SK-N-SH (cell line): ENCODE data around the gene HP. TPM values are rescaled to one million over a fixed set of nuclear protein-coding genes. Genes with fewer than 3 reads are reported as not detected.

ENCODE experiments used
- CTCF ChIA-PET: fragments of 300-600, 350-600 bp; formaldehyde crosslinking; extraction: SDS; loops from one replicate; lab custom pipeline; 2021; lab: Yijun Ruan, JAX
- POLR2A ChIA-PET: fragments of 350-600 bp; sonication (Branson Sonifier 250); formaldehyde crosslinking; extraction: SDS; loops from one replicate; lab custom pipeline; 2020; ENCODE audit warnings: antibody characterized with exemption, inconsistent platforms; lab: Yijun Ruan, JAX
- DNase-seq: peaks from one replicate; pipeline ENCODE4 v3.0.0; 2012
- H2AFZ ChIP-seq: fragments of 200-600 bp; sonication (generic); 2 replicates; pipeline ENCODE4 v1.8.1; 2016; ENCODE audit warnings: antibody characterized with exemption, mild to moderate bottlenecking, low read depth
- H3F3A ChIP-seq: fragments of 200-600 bp; sonication (generic); replicated peaks from 2 replicates; pipeline ENCODE3; 2016; ENCODE audit warnings: antibody characterized with exemption, mild to moderate bottlenecking; ENCODE audit not compliant: insufficient read depth
- H3K27ac ChIP-seq, 2 experiments: fragments of 200-500 bp in 1 of 2; fragments of 200-600 bp in 1 of 2; sonication (Bioruptor generic) in 1 of 2; sonication (generic), shearing (Covaris generic) in 1 of 2; 2 replicates each; pipeline versions ENCODE4 v1.5.1 to v1.6.1; 2014 to 2016; ENCODE audit warnings: low read depth in 2 of 2, inconsistent platforms in 1 of 2, low read length in 1 of 2, mild to moderate bottlenecking in 1 of 2, mixed read lengths in 1 of 2
- H3K27me3 ChIP-seq: fragments of 200-600 bp; sonication (generic), shearing (Covaris generic); 2 replicates; pipeline ENCODE4 v1.6.1; 2016; ENCODE audit warnings: mixed run types; ENCODE audit not compliant: insufficient read depth
- H3K36me3 ChIP-seq, 2 experiments: fragments of 200-500 bp in 1 of 2; fragments of 200-600 bp in 1 of 2; sonication (Bioruptor generic) in 1 of 2; sonication (generic) in 1 of 2; replicated peaks in 1 of 2; 2 replicates each; pipeline versions ENCODE3 to v1.5.1; 2014 to 2016; ENCODE audit warnings: low read length in 1 of 2, mild to moderate bottlenecking in 1 of 2; ENCODE audit not compliant: insufficient read depth in 2 of 2, control insufficient read depth in 1 of 2
- H3K4me1 ChIP-seq, 2 experiments: fragments of 200-500 bp in 1 of 2; fragments of 200-600 bp in 1 of 2; sonication (Bioruptor generic) in 1 of 2; sonication (generic), shearing (Covaris generic) in 1 of 2; 2 replicates each; pipeline versions ENCODE4 v1.5.1 to v1.6.1; 2014 to 2016; ENCODE audit warnings: low read depth in 1 of 2, low read length in 1 of 2, mixed run types in 1 of 2; ENCODE audit not compliant: insufficient read depth in 2 of 2, control insufficient read depth in 1 of 2
- H3K4me2 ChIP-seq: fragments of 200-600 bp; sonication (generic), shearing (Covaris generic); 2 replicates; pipeline ENCODE4 v1.6.1; 2017; ENCODE audit warnings: mixed run types
- H3K4me3 ChIP-seq, 2 experiments: fragments of 200-500 bp in 1 of 2; fragments of 200-600 bp in 1 of 2; sonication (Bioruptor generic) in 1 of 2; sonication (generic), shearing (Covaris generic) in 1 of 2; 2 replicates each; pipeline versions ENCODE4 v1.5.1 to v1.8.1; 2014 to 2016; ENCODE audit warnings: low read depth in 2 of 2, inconsistent platforms in 1 of 2, low read length in 1 of 2, mild to moderate bottlenecking in 1 of 2, mixed read lengths in 1 of 2, moderate library complexity in 1 of 2
- H3K79me2 ChIP-seq: fragments of 200-600 bp; sonication (generic); 2 replicates; pipeline ENCODE4 v1.8.1; 2017; ENCODE audit warnings: mild to moderate bottlenecking; ENCODE audit not compliant: insufficient read depth
- H3K9ac ChIP-seq: fragments of 200-600 bp; sonication (generic); 2 replicates; pipeline ENCODE4 v1.6.1; 2017; ENCODE audit warnings: mixed run types
- H3K9me2 ChIP-seq: fragments of 200-600 bp; sonication (generic); 2 replicates; pipeline ENCODE4 v1.6.1; 2017; ENCODE audit warnings: mixed run types
- H3K9me3 ChIP-seq: fragments of 200-600 bp; sonication (generic); 2 replicates; pipeline ENCODE4 v1.6.1; 2017; ENCODE audit warnings: mixed run types, mild to moderate bottlenecking, moderate library complexity
- H4K20me1 ChIP-seq: fragments of 200-600 bp; sonication (generic); 2 replicates; pipeline ENCODE4 v1.6.1; 2017; ENCODE audit warnings: mild to moderate bottlenecking, mixed run types; ENCODE audit not compliant: insufficient read depth
- CTCF ChIP-seq: fragments of 200-600 bp; sonication (generic); IDR thresholded peaks from 2 replicates; pipeline ENCODE4 v1.6.1; 2017; ENCODE audit warnings: antibody characterized with exemption, mild to moderate bottlenecking, moderate library complexity
- EP300 ChIP-seq, 2 experiments: IDR thresholded peaks; 2 replicates each; pipeline versions ENCODE4 v1.4.0 to v1.6.1; 2012; ENCODE audit warnings: borderline replicate concordance in 1 of 2, low read depth in 1 of 2, low read length in 1 of 2
- FOSL2 ChIP-seq: IDR thresholded peaks from 2 replicates; pipeline ENCODE4 v1.4.0; 2012; ENCODE audit warnings: low read depth, mild to moderate bottlenecking, moderate library complexity, borderline replicate concordance
- FOXM1 ChIP-seq: IDR thresholded peaks from 2 replicates; pipeline ENCODE4 v1.4.0; 2012; ENCODE audit warnings: low read depth, mild to moderate bottlenecking
- GABPA ChIP-seq: IDR thresholded peaks from 2 replicates; pipeline ENCODE4 v1.4.0; 2012; ENCODE audit warnings: low read depth, mild to moderate bottlenecking
- GATA2 ChIP-seq: sonication (generic); formaldehyde crosslinking; IDR thresholded peaks from 2 replicates; pipeline ENCODE4 v1.5.0; 2020; ENCODE audit warnings: mild to moderate bottlenecking, missing genetic modification reagents
- MAX ChIP-seq: IDR thresholded peaks from 2 replicates; pipeline ENCODE4 v1.4.0; 2012; ENCODE audit warnings: low read depth
- MXI1 ChIP-seq: IDR thresholded peaks from 2 replicates; pipeline ENCODE4 v1.6.1; 2012; ENCODE audit warnings: mild to moderate bottlenecking, low read depth, low read length, improper control_type of control experiment
- NFIC ChIP-seq: IDR thresholded peaks from 2 replicates; pipeline ENCODE4 v1.4.0; 2012; ENCODE audit warnings: borderline replicate concordance
- PBX3 ChIP-seq: IDR thresholded peaks from 2 replicates; pipeline ENCODE4; 2012
- POLR2AphosphoS5 ChIP-seq: IDR thresholded peaks from 2 replicates; pipeline ENCODE4 v1.6.1; 2012; ENCODE audit warnings: low read depth, low read length
- REST ChIP-seq: IDR thresholded peaks from 2 replicates; pipeline ENCODE4 v1.6.1; 2012; ENCODE audit warnings: mild to moderate bottlenecking, low read depth, low read length, moderate library complexity
- RXRA ChIP-seq: IDR thresholded peaks from 2 replicates; pipeline ENCODE4 v1.4.0; 2012; ENCODE audit warnings: low read depth, mild to moderate bottlenecking, borderline replicate concordance
- SIN3A ChIP-seq: IDR thresholded peaks from 2 replicates; pipeline ENCODE4 v1.6.1; 2012; ENCODE audit warnings: low read depth, mild to moderate bottlenecking, low read length, moderate library complexity, borderline replicate concordance
- TCF12 ChIP-seq: IDR thresholded peaks from 2 replicates; pipeline ENCODE4 v1.4.0; 2012
- TEAD4 ChIP-seq: IDR thresholded peaks from 2 replicates; pipeline ENCODE4 v1.4.0; 2012; ENCODE audit warnings: mild to moderate bottlenecking, borderline replicate concordance; ENCODE audit not compliant: insufficient read depth
- USF2 ChIP-seq: fragments of 150-350 bp; IDR thresholded peaks from 2 replicates; pipeline ENCODE4 v1.6.1; 2017; ENCODE audit warnings: antibody characterized with exemption, low read length, low read depth, borderline replicate concordance
- YY1 ChIP-seq: IDR thresholded peaks from 2 replicates; pipeline ENCODE4 v1.4.0; 2012; ENCODE audit warnings: low read depth, mild to moderate bottlenecking
- WGBS: methylation state at CpG from one replicate; pipeline ENCODE4 v1.1.6; 2017; ENCODE audit warnings: low lambda C conversion rate; 5-methylcytosine and 5-hydroxymethylcytosine counted together
- polyA plus RNA-seq, 3 experiments: library from polyadenylated mRNA; depleted of rRNA; stranded (reverse); fragments of >200 nt; gene quantifications; 2 replicates each; pipeline ENCODE4 v1.2.3, GENCODE V29; 2012

HP gene
- polyA plus RNA-seq, 1 of the 3 experiments (the other 2 are of a cell fraction), result not detected

- Histone ChIP-seq H3K4me3 (no peak overlapping the region), H3K27me3 (no peaks in the 10 kb centered on the region), H2AFZ (no peak overlapping the region), H4K20me1 (no peaks in the 10 kb centered on the region), H3K9me2 (no peaks in the 10 kb centered on the region), H3K4me2 (no peak overlapping the region), H3K79me2 (no peaks in the 10 kb centered on the region), H3K9me3 (no peaks in the 10 kb centered on the region), H3K27ac (no peak overlapping the region), H3K4me1 (no peaks in the 10 kb centered on the region), H3K9ac (no peak overlapping the region), H3F3A (no peaks in the 10 kb centered on the region), H3K36me3 (peaks cover 35 to 99% of the 10 kb centered on the region in 2 experiments)
- POLR2A ChIA-PET, result no interaction called here
- TF ChIP-seq FOXM1 (no peak), GABPA (no peak), USF2 (no peak), POLR2AphosphoS5 (no peak), YY1 (no peak), SIN3A (no peak), REST (no peak), FOSL2 (no peak), TCF12 (no peak), MXI1 (no peak), TEAD4 (no peak), PBX3 (no peak), RXRA (no peak), EP300 (IDR thresholded peaks at IDR 0.05; ENCODE audit: borderline replicate concordance in 1 of 2, low read depth in 1 of 2, low read length in 1 of 2) (no peak), CTCF (no peak), MAX (no peak), NFIC (no peak), GATA2 (CRISPR knock-in tag) (no peak)
- over 99% methylated on average over 12 of the region's 12 CpGs for WGBS
- CTCF ChIA-PET, result no interaction called here
- DNase-seq, result no peak
These were observed 51.7 kb downstream of the HP start for GRCh38 chr16:72105978-72106377.
